Panc1 (cell line): Measurements from ENCODE around the gene NPAS4. TPM values are rescaled to one million over a fixed set of nuclear protein-coding genes. Genes with fewer than 3 reads are reported as not detected.

Experiments
- ATAC-seq: fragments of 200-7000 bp; cut with Tn5 transposase; 2 replicates; pipeline ENCODE4 v1.9.1; 2020; ENCODE audit warnings: mild to moderate bottlenecking, moderate library complexity
- BruUV-seq: library from RNA; stranded (reverse); fragments of 400-500 nt; replicated peaks from 2 replicates; lab custom pipeline; 2021; lab: Mats Ljungman, UMichigan
- CTCF ChIA-PET: fragments of 300-600 bp; sonication (Branson Sonifier 250); formaldehyde crosslinking; loops from one replicate; lab custom pipeline; 2022; ENCODE audit warnings: antibody characterized with exemption; lab: Charles Lee
- POLR2A ChIA-PET: fragments of 300-600 bp; sonication (Branson Sonifier 250); formaldehyde crosslinking; loops from one replicate; lab custom pipeline; 2022; ENCODE audit warnings: antibody characterized with exemption; lab: Charles Lee
- DNase-seq: peaks from one replicate; pipeline ENCODE4 v3.0.0-alpha.2; 2010; ENCODE audit warnings: low read depth, low spot score
- H3K27ac ChIP-seq: 2 replicates; pipeline ENCODE4 v1.5.1; 2011; ENCODE audit warnings: mild to moderate bottlenecking, low read length, inconsistent platforms
- H3K27me3 ChIP-seq: fragments of 200-500 bp; sonication (Bioruptor generic); 2 replicates; pipeline ENCODE4 v1.6.0; 2014; ENCODE audit warnings: low read length, inconsistent platforms; ENCODE audit not compliant: control insufficient read depth, insufficient read depth
- H3K36me3 ChIP-seq: fragments of 200-500 bp; sonication (Bioruptor generic); 2 replicates; pipeline ENCODE4 v1.5.1; 2014; ENCODE audit warnings: inconsistent platforms, mild to moderate bottlenecking, low read length, moderate library complexity; ENCODE audit not compliant: control insufficient read depth, insufficient read depth
- H3K4me1 ChIP-seq: 2 replicates; pipeline ENCODE4 v1.5.1; 2011; ENCODE audit warnings: inconsistent platforms, mild to moderate bottlenecking, low read length, moderate library complexity; ENCODE audit not compliant: control insufficient read depth, insufficient read depth
- H3K4me3 ChIP-seq, 2 experiments: 2 replicates each; pipeline ENCODE4 v1.5.1; 2011 to 2012; ENCODE audit warnings: low read depth in 2 of 2, low read length in 2 of 2, mild to moderate bottlenecking in 2 of 2, inconsistent platforms in 1 of 2, moderate library complexity in 1 of 2
- H3K9me3 ChIP-seq: fragments of 200-500 bp; sonication (Bioruptor generic); 2 replicates; pipeline ENCODE4 v1.5.1; 2014; ENCODE audit warnings: low read depth, mild to moderate bottlenecking, inconsistent platforms, low read length, moderate library complexity; ENCODE audit not compliant: control insufficient read depth, insufficient read depth
- POLR2AphosphoS5 ChIP-seq: IDR thresholded peaks from 2 replicates; pipeline ENCODE4 v1.6.1; 2012; ENCODE audit warnings: mild to moderate bottlenecking, low read depth, low read length, moderate library complexity
- SIN3A ChIP-seq: IDR thresholded peaks from 2 replicates; pipeline ENCODE4 v1.6.1; 2012; ENCODE audit warnings: low read depth, mild to moderate bottlenecking, low read length, moderate library complexity, borderline replicate concordance; ENCODE audit not compliant: insufficient read depth
- TCF7L2 ChIP-seq: IDR thresholded peaks from 2 replicates; pipeline ENCODE4 v1.6.1; 2011; ENCODE audit warnings: mild to moderate bottlenecking, low read depth, low read length, inconsistent platforms
- in situ Hi-C: cut with HindIII; loops from 2 replicates; pipeline ENCODE4 v1.10.0; 2016; ENCODE audit warnings: low sequenced_read_pairs, low pct_unique_long_range_greater_than_20kb
- intact Hi-C: fragments of 100-400 bp; cut with micrococcal nuclease; formaldehyde crosslinking; loops from one replicate; pipeline ENCODE4 v1.10.0; 2022; ENCODE audit not compliant: unreplicated experiment
- total RNA-seq: library from RNA; stranded (reverse); gene quantifications from one replicate; pipeline ENCODE4 v1.2.1, GENCODE V29; 2021; ENCODE audit not compliant: unreplicated experiment
- TF ChIP-seq, protein P1 (sequence below): fragments of 450-650 bp; IDR thresholded peaks from 2 replicates; pipeline ENCODE4 v1.5.1; 2017; ENCODE audit warnings: mild to moderate bottlenecking
- TF ChIP-seq, protein P2 (sequence below), 2 experiments: IDR thresholded peaks; 2 replicates each; pipeline ENCODE4 v1.6.1; 2011 to 2012; ENCODE audit warnings: low read depth in 2 of 2, control low read depth in 1 of 2, low read length in 1 of 2, mild to moderate bottlenecking in 1 of 2, moderate library complexity in 1 of 2; ENCODE audit not compliant: insufficient read depth in 1 of 2

NPAS4 gene
- total RNA-seq, 1 experiment from 2014 or later: 0.08 TPM

DNA sequence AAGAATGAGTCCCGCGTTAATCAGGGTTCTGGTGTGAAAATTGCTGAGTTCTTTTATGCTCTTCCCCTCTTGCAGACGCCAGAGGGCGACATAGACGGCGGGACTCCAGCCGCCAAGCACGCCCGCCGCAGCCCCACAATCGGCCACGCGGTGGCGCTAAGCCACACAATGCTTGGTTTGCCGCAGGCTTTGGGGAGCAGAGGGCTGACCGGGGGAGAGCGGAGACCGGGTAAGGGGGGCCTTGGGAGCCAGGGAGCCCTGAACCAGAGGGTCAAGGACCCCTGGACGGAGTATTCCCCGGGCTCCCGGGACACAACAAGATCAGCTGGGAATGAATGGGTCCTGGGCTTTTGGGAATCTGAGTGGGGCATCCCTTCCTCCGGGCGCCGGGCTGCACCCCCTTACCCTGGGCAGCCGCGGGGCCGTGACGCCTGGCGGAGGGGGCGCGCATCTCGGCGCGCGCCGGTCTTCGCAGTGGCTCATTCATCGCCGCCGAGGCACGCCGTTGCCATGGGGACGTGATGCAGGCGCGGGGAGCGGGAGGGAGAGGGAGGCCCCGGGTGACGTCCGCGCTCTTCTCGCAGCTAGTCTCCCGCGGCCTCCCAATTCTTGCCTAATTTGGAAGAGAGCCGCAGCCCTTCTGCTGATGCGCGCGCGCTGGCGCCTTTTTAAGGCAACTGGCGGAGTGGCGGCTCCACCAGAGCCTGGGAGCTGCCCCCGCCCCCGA, 12.2 kb upstream of the NPAS4 start:
- TF ChIP-seq SIN3A (0 out of 2 replicates have a peak, but pooled peaks have one; percentile 38), POLR2AphosphoS5 (no peak), TCF7L2 (no peak)
- TF ChIP-seq, protein P1, sequence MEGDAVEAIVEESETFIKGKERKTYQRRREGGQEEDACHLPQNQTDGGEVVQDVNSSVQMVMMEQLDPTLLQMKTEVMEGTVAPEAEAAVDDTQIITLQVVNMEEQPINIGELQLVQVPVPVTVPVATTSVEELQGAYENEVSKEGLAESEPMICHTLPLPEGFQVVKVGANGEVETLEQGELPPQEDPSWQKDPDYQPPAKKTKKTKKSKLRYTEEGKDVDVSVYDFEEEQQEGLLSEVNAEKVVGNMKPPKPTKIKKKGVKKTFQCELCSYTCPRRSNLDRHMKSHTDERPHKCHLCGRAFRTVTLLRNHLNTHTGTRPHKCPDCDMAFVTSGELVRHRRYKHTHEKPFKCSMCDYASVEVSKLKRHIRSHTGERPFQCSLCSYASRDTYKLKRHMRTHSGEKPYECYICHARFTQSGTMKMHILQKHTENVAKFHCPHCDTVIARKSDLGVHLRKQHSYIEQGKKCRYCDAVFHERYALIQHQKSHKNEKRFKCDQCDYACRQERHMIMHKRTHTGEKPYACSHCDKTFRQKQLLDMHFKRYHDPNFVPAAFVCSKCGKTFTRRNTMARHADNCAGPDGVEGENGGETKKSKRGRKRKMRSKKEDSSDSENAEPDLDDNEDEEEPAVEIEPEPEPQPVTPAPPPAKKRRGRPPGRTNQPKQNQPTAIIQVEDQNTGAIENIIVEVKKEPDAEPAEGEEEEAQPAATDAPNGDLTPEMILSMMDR: peak; percentile 100
- TF ChIP-seq, protein P2, sequence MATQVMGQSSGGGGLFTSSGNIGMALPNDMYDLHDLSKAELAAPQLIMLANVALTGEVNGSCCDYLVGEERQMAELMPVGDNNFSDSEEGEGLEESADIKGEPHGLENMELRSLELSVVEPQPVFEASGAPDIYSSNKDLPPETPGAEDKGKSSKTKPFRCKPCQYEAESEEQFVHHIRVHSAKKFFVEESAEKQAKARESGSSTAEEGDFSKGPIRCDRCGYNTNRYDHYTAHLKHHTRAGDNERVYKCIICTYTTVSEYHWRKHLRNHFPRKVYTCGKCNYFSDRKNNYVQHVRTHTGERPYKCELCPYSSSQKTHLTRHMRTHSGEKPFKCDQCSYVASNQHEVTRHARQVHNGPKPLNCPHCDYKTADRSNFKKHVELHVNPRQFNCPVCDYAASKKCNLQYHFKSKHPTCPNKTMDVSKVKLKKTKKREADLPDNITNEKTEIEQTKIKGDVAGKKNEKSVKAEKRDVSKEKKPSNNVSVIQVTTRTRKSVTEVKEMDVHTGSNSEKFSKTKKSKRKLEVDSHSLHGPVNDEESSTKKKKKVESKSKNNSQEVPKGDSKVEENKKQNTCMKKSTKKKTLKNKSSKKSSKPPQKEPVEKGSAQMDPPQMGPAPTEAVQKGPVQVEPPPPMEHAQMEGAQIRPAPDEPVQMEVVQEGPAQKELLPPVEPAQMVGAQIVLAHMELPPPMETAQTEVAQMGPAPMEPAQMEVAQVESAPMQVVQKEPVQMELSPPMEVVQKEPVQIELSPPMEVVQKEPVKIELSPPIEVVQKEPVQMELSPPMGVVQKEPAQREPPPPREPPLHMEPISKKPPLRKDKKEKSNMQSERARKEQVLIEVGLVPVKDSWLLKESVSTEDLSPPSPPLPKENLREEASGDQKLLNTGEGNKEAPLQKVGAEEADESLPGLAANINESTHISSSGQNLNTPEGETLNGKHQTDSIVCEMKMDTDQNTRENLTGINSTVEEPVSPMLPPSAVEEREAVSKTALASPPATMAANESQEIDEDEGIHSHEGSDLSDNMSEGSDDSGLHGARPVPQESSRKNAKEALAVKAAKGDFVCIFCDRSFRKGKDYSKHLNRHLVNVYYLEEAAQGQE (IDR thresholded peaks at IDR 0.05; ENCODE audit: insufficient read depth in 1 of 2, low read depth in 2 of 2, low read length in 1 of 2): peak in 1 of 2 experiments; percentile 82; a peak in 2 of 4 replicates
- Histone ChIP-seq H3K9me3 (no peaks in the 10 kb centered on the region), H3K36me3 (no peaks in the 10 kb centered on the region), H3K4me3 (peak overlapping the region; percentile 40 to 54), H3K27ac (no peak overlapping the region), H3K4me1 (no peaks in the 10 kb centered on the region), H3K27me3 (peaks cover 24% of the 10 kb centered on the region)
- BruUV-seq: no TSS peak
- intact Hi-C loops (loop anchor here (1.0 to 2.0 kb wide), 3 partner anchors 22 to 270 kb away; no protein-coding TSS in a partner anchor), in situ Hi-C loops (no loop called here)
- ChIA-PET POLR2A (interaction anchor here (0.7 kb wide), 1 partner anchor 20 kb away, joined by 5 read pairs; no protein-coding TSS in a partner anchor), CTCF (interaction anchor here (0.6 to 1.2 kb wide), 3 partner anchors 21 to 138 kb away, joined by 3 to 4 read pairs (median 4); partner anchors contain the start of genes ACTN3 and MRPL11)
- DNase-seq (no peak), ATAC-seq (peak; percentile 91)

DNA sequence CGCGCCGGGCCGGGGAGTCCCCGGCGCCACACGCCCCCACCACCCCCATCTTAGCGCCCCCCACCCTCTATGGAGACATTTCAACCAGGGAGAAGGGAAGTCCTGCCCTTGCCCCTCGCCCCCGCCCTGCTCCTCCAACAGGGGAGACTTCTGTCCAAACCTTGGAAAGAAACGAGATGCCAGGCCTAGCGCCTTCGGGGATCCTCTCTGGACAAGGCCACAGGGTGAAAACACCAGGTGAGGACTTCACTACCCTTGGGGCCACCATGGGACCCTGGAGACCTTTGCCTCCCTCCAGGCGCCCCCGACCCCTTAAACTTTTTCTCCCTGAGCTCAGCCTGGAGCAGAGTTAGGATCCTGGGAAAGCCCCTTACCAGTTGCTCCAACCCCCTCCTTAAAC, 11.6 kb upstream of the NPAS4 start:
- H3K4me3 ChIP-seq: no peak overlapping the region
- no TSS peak for BruUV-seq
- no peaks in the 10 kb centered on the region for H3K4me1 ChIP-seq
- no peaks in the 10 kb centered on the region for H3K9me3 ChIP-seq
- ChIA-PET CTCF (interaction anchor here (0.6 to 1.2 kb wide), 3 partner anchors 20 to 137 kb away, joined by 3 to 4 read pairs (median 4); partner anchors contain the start of genes ACTN3 and MRPL11), POLR2A (interaction anchor here (0.7 kb wide), 1 partner anchor 19 kb away, joined by 5 read pairs; no protein-coding TSS in a partner anchor)
- H3K27me3 ChIP-seq: peaks cover 20% of the 10 kb centered on the region
- in situ Hi-C loops: no loop called here
- DNase-seq: no peak
- no peak for ATAC-seq
- intact Hi-C loops: loop anchor here (2.0 kb wide), 1 partner anchor 70 kb away; no protein-coding TSS in a partner anchor
- H3K27ac ChIP-seq: no peak overlapping the region
- TF ChIP-seq, protein P1: no peak
- TF ChIP-seq POLR2AphosphoS5: no peak
- no peaks in the 10 kb centered on the region for H3K36me3 ChIP-seq
